Omental fat pad (tissue), 4 donors: ENCODE results near the gene ZP2. TPM values are rescaled to one million over a fixed set of nuclear protein-coding genes. Genes with fewer than 3 reads are reported as not detected.
A peak's percentile ranks its signal among the peaks of the same experiment; 100 is the strongest.
"Not testable (repeated sequence)": the region's sequence is repeated elsewhere in the genome, so short reads cannot be mapped to it uniquely, and the experiment has no call there.

Experiments used
- ATAC-seq: fragments of 150-250 bp; one replicate; pipeline ENCODE4 v1.9.1; 2016; ENCODE audit warnings: mild to moderate bottlenecking, moderate library complexity; ENCODE audit not compliant: low FRiP score
- DNase-seq: peaks from one replicate; pipeline ENCODE4 v3.0.0-alpha.2; 2019; ENCODE audit warnings: low spot score
- total RNA-seq, 4 donors: library from RNA; depleted of rRNA; stranded (reverse); fragments of >200 nt; gene quantifications; one replicate each; pipeline ENCODE4 v1.1.0, GENCODE V29; 2016
- TF ChIP-seq, protein P1 (sequence below), 3 donors: fragments of 450-650 bp; IDR thresholded peaks; one replicate each; pipeline ENCODE4 v1.5.1; 2016 to 2017; ENCODE audit warnings: antibody characterized with exemption in 3 of 3, mild to moderate bottlenecking in 3 of 3, moderate library complexity in 2 of 3

ZP2 gene
- total RNA-seq, 4 donors from 2014 or later = not detected

DNA sequence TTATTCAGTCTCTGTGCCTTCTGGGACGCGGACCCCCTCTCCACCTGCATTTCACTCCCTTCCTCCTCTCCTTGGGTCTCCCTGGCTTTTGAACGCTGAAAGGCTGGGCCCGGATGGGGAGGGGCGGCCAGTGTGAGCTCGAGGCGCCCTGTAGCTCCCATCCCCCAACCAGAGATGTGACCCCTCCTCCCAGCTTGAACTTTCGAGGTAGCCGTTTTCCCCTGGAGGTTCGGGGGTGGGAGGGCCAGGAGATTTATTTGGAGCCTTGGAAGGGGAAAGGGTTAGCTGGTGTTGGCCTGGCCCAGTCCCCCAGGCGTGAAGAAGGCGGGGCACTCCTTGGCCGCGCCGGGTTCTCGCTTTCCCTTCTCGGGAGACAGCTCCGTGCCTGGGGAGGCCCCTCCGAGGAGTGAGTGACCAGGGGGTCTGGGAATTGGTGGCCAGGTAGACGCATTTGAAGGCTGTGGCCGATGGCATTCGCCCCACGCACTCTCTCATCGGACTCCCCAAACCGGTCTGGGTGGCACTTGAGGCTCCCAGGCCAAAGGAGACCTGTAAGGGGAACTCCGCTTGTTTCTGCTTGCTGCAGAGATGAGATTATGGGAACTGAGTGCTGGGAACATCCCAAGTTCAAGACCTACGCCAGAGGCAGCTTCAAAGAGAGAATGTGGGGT, 52.0 kb downstream of the ZP2 start:
- DNase-seq = peak; percentile 24
- ATAC-seq = peak; percentile 50
- TF ChIP-seq, protein P1, sequence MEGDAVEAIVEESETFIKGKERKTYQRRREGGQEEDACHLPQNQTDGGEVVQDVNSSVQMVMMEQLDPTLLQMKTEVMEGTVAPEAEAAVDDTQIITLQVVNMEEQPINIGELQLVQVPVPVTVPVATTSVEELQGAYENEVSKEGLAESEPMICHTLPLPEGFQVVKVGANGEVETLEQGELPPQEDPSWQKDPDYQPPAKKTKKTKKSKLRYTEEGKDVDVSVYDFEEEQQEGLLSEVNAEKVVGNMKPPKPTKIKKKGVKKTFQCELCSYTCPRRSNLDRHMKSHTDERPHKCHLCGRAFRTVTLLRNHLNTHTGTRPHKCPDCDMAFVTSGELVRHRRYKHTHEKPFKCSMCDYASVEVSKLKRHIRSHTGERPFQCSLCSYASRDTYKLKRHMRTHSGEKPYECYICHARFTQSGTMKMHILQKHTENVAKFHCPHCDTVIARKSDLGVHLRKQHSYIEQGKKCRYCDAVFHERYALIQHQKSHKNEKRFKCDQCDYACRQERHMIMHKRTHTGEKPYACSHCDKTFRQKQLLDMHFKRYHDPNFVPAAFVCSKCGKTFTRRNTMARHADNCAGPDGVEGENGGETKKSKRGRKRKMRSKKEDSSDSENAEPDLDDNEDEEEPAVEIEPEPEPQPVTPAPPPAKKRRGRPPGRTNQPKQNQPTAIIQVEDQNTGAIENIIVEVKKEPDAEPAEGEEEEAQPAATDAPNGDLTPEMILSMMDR (IDR thresholded peaks at IDR 0.05) = no peak

DNA sequence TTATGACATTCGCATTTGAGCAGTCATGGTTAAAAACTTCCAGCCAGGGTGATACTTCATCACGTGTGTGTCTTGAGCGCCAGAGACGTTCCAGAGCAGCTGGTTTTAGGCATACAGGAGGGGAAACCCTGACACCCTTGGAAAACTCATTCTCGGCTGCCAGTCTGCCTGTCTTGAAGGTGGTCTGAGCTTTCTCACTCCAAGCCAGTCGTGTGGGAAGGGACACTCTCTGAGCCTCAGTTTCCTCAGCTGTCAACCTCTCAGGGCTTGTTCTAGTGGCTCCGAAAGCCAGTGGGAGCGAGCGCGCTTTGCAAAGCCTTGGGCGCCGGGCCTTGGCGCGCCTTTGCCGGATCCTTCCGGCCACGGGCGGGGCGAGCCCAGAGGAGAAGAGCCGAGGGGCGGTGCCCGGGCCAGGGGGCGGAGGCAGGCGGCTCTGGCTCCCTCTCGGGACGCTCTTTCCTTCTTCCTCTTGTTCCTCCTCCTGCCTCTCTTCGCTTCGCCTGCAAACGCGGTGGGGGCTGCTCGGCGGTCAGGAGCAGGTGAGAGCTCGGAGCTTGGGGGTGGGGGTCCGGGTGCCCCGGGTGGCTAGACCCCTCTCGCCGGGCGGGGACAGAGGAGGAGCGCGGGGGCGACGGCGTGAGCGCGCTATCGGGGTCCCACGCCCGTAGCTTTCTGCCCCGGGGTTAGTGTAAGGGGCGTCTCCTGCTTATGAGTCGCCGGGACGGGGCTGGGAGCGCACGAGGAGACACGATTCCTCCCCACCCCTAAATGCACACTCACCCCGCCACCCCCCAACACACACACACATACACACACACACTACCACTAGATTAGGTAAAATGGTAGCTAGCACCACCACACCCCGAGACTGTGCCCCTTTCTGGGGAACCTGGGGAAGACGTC, 52.9 kb downstream of the ZP2 start, which contains the start of gene LDAF1:
Gene LDAF1, plus strand, starts transcription at position 467 of the 903 bp plus-strand sequence. CDS start 2,509 bp downstream, outside the sequence.
- DNase-seq = peak; percentile 50
- ATAC-seq = peak; percentile 92
- TF ChIP-seq, protein P1 (IDR thresholded peaks at IDR 0.05) = no peak

DNA sequence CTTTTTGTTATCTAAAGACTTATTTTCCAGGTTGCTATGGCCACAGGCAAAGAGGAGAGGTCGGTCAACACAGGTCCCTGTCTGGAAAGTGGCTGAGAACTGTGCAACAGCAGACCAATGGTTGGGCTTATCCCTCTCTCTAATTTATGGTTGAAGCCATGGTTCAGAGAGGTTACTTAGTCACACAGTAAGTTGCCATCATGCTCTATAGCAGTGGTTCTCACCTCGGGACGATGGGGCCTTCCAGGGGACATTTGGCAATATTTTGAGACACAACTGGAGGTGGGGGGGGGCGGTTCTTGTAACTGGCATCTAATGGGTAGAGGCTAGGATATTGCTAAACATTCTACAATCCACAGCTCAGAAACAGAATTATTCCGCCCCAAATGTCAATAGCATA, 53.7 kb downstream of the ZP2 start:
- no peak for DNase-seq
- TF ChIP-seq, protein P1 (IDR thresholded peaks at IDR 0.05) = no peak

DNA sequence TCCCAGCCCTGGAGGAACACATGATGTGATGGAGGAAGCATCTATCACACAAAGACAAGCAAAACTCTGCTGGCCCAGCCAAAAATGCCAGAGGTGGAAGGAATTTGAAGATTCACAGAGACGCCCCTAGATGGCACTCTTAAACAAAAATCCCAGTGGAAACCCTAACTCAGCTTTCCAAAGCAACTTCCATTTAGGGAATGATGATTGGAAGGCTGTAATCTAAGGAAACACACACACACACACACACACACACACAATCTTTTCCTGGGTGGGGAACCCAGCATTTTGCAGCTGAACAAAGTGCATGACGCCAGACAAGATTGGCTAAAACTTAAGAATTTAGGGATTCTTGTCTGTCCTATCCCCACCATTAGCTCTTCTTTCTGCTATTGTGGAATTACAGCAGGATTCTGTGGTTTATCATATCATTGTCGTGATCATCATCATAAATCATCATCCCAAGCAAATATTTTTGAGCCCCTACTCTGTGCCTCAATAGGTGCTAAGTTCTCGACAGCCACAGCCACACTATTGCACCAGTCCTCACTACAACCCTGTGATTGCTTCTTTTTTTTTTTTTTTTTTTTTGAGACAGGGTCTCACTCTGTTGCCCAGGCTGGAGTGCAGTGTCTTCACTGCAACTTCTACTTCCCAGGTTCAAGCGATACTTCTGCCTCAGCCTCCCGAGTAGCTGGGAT, 54.5 kb downstream of the ZP2 start:
- DNase-seq = no peak
- TF ChIP-seq, protein P1 (IDR thresholded peaks at IDR 0.05) = no peak
- peak; percentile 47 for ATAC-seq

More for the DNA sequence above, 53.7 kb downstream of the ZP2 start:
- no peak for ATAC-seq

DNA sequence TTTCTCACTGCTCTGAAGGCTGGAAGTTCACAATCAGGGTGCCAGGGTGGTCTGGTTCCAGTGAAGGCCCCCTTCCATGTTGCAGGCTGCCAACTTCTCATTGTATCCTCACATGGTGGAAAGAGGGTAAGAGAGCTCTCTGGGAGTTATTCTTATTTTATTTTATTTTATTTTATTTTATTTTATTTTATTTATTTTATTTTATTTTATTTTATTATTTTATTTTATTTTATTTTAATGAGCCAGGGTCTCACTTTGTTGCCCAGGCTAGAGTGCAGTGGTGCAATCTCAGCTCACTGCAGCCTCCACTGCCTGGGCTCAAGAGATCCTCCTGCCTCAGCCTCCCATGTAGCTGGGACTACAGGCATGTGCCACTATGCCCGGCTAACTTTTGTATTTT, 55.4 kb downstream of the ZP2 start:
- ATAC-seq, DNase-seq: not testable (repeated sequence)

DNA sequence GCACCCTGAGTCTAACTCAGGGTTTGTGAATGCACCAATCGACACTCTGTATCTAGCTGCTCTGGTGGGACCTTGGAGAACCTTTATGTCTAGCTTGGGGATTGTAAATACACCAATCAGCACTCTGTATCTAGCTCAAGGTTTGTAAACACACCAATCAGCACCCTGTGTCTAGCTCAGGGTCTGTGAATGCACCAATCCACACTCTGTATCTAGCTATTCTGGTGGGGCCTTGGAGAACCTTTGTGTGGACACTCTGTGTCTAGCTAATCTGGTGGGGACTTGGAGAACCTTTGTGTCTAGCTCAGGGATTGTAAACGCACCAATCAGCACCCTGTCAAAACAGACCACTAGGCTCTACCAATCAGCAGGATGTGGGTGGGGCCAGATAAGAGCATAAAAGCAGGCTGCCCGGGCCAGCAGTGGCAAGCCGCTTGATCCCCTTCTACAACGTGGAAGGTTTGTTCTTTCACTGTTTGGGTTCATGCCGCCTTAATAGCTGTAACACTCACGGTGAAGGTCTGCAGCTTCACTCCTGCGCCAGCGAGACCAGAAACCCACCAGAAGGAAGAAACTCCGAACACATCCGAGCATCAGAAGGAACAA, 58.1 kb downstream of the ZP2 start:
- not testable (repeated sequence) for DNase-seq, ATAC-seq

DNA sequence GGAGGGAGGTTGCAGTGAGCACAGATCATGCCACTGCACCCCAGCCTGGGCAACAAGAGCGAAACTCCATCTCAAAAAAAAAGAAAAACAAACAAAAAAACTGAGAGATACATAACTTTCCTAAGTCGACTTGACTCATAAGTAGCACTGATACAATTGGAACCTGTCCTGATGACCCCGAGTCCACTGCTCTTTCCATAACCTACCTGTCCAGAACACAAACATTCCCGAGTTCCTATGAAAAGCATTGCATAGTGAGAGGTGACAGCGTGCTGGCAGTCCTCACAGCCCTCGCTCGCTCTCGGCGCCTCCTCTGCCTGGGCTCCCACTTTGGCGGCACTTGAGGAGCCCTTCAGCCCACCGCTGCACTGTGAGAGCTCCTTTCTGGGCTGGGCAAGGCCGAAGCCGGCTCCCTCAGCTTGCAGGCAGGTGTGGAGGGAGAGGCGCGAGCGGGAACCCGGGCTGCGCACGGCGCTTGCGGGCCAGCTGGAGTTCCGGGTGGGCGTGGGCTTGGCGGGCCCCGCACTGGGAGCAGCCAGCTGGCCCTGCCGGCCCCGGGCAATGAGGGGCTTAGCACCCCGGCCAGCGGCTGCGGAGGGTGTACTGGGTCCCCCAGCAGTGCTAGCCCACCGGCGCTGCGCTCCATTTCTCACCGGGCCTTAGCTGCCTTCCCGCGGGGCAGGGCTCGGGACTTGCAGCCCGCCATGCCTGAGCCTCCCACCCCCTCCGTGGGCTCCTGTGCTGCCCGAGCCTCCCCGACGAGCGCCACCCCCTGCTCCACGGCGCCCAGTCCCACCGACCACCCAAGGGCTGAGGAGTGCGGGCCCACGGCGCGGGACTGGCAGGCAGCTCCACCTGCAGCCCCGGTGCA, 59.0 kb downstream of the ZP2 start:
- not testable (repeated sequence) for DNase-seq, ATAC-seq
